Fibroblast of gingiva (primary cell): ENCODE data around the gene SV2A.
"Not testable (repeated sequence)": the region's sequence is repeated elsewhere in the genome, so short reads cannot be mapped to it uniquely, and the experiment has no call there.

Source experiments
- DNase-seq: peaks from one replicate; pipeline ENCODE4 v3.0.0-alpha.2; 2011; ENCODE audit warnings: low read depth

Gene SV2A

DNA sequence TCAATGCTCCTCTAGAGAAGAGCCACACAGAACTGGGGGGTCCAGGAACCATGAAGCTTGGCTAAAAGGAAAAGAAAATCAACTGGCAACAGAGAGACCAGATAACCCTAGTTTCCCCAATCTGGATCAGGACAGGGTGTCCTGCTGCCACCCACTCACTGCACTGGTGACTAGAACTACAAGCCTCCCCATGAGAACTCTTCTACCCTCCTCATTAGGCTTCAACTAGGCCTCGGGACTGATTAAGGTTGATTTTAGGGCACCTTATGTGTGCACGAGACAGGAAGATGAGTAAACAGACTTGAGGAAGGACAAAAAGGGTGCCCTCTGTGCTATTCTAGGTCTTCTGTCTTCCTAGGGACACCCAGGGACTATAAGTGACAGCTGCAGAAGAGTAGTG lies 12.2 kb upstream of the SV2A start:
- DNase-seq, result no peak

DNA sequence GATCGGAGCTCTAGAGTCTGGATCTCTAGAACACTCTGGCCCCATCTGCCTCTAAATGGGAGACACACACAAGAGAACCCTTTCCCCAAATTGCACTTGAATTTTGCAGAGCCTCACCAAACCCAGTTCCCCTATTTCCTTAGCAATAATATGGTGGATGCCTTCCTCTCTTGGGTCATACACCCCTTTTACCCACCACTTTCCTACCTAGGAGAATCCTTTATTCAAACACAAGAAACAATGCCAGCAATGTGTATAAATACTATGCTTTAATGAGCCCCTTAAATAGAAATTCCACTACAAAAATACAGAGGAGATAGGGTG lies 10.7 kb upstream of the SV2A start:
- DNase-seq, result no peak

DNA sequence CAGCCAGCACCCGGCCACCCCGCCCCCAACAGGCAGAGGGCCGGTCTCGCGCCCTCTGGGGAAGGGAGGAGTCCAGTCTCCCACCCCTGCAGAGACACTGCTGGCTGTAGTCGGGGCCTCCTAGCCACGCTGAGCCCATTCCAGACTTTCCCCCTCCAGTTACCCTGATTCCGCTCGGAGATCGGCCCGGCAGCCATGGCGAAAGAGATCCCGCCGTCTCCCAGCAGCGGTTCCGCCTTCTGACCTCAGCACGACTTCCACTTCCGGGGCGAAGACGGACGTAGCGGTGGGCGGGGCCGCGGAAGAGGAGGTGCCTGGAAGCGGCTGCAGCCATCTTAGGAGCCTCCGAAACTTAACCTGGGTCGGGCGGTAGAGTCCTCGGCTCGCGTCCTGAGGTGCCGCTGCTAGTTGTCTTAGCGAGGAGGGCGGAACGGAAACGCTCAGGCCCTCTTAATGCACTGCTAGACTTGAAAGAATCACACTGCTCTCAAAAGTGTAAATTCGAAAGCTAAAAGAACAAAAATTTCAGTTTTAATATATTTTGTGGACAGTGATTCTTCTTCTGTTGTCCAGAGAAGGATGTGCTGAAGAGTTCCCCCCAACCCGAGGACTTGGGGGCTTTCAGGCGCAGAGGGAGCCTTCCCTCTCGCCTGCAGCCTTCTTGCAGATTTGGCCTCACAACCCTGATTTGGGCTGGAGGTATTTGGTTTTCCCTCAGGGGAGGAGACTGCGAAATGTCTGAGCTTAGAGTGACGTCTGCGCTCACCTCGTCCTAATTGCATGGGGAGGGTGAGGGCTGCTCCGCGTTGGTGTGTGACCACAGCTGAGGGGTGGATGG lies 10.1 kb upstream of the SV2A start, which contains the start of gene SF3B4:
Gene SF3B4 (minus strand): TSS at position 241 of the 838 bp plus-strand sequence. CDS start 44 bp downstream, at position 197.
- DNase-seq, result peak; percentile 90

DNA sequence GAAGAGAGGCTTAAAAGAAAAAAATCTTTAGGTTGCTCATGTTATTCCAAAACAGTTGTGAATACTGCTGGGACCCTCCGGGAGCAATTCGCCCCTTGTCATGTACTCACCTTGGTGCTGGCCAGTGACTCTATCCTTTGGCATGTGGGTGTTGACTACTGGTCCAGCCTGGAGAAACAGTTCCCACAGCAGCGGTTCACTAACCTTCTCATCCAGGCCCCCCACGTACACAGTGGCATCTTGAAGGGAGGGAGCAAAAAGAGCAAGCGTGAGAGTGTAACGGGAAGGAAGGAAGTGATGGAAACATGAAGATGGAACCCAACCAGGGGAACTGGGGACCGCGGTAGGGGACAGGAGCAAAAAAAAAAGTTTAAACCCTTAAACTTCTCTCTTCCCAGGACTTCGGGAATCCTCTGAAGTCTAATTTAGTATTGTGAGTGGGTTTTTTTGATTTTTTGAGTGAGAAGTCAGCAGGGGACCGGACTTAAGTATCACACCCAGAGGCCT lies 9.5 kb upstream of the SV2A start:
- no peak for DNase-seq

DNA sequence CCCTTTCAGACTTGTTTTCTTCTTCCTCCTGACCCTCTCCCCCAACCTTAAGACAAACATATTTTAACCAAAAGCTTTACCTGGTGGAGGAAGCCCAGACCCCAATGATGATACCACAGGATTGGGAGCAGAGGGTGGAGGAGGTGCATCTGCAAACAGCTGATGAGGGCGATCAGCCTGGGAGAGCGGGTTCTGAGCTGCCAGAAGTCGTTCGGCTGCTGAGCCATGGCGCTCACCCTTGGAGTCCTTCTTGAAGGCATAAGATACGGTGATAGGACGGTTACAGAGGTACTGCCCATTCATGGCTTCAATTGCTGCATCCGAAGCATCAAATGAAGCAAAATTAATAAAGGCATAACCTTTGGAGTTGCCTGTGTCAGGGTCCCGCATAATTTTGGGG lies 8.7 kb upstream of the SV2A start:
- DNase-seq, result no peak

DNA sequence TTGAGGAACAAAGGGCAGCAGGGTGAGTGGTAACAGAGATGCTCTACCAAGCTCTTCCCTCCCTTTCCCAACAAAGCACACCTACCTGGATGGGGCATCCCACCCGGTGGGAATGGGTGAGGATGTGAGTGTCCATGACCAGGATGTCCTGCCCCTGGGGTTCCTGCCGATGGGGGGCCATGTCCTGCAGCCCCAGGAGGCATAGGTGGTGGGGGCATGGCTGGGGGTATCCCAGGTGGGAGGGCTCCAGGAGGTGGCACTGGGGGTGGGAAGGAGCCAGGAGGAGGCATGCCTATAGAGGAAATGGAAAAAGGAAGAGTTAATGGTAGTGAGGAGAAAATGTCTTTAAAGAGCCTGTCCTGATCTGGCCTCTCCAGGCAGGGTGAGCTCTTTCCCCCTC lies 8.1 kb upstream of the SV2A start:
- no peak for DNase-seq

DNA sequence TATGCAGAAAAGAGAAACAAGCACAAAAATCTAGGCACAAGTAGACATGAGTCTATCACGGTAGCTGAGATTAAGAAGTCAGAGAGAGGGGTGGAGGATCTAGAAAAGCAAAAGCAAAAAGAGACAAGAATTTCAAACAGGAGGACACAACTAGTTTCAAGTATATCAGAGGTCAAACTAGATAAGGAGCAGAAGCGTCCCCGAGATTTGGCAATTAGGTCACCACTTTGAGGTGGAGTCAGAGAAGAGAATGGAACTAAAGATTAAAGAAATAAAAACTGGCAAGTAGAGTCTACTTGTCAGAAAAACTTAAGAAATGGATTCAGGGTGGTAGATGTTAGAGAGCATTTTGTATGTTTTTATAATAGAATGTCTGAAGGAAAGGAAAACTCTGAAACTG lies 7.7 kb upstream of the SV2A start:
- no peak for DNase-seq

DNA sequence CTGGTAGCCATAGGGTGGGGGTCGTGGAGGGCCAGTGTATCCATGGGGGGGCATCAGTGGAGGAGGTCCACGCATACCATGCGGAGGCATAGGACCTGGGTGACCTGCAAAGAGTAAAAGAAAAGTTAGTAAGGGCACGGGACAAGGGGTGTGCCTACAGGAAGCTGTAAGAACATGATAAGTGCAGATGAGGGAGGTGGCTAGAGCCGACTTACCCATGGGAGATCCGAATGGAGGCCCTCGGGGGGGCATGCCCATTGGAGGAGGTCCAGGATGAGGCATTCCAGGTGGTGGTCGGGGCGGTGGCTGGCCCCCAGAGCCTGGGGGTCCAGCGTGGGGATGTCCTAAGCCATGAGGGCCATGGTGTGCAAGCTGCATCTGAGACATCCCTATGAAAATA lies 6.0 kb upstream of the SV2A start:
- DNase-seq, result no peak

DNA sequence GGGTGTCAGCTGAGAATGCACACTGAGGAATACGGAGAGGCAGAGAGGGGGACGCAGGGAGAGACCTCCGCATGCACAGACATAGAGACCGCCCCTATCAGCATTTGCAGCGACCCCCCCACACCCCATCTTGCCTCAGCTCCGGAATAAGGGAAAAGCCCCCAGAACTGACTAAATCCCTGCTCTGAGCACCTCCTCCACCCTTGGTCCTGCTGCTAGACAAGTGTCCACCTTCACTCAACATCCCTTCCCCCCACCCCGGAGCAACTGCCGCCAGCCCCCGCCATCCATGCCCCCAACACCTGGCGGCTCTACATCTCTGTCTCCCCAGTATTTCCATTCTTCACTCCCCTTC lies 769 bp downstream of the SV2A start:
- no peak for DNase-seq

DNA sequence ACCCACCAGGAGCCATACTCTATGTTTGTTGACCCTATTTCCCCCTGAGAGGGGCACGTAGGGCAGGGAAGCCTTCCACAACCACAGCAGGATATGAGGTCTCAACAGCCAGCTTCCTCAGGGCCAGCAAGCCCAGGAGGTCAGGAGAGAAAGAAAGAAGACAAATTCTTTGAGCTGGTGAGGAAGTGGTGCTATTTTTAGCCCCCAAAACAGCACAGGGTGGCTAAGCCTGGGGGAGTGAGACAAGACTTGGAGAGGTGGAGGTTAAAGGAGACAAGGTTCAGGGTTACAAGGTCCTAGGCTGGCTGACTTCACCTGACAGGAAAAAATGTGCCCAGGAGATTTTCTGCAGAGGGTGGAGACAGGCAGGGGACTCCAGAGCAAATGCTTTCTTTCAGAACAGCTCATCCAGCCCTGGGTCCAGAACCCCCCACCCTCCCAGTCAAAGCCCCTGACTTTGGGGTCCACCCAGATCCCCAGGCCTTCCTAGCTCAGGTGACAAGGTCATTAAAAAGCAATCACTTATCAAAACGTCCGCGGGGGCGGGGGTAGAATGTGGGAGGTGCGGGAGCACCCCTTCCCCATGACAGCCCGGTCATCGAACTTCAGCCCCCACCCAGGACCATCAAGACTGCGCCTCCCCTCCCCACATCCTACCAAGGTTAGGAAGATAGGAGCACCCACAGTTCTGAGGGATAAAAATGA lies 1.3 kb downstream of the SV2A start:
- no peak for DNase-seq

DNA sequence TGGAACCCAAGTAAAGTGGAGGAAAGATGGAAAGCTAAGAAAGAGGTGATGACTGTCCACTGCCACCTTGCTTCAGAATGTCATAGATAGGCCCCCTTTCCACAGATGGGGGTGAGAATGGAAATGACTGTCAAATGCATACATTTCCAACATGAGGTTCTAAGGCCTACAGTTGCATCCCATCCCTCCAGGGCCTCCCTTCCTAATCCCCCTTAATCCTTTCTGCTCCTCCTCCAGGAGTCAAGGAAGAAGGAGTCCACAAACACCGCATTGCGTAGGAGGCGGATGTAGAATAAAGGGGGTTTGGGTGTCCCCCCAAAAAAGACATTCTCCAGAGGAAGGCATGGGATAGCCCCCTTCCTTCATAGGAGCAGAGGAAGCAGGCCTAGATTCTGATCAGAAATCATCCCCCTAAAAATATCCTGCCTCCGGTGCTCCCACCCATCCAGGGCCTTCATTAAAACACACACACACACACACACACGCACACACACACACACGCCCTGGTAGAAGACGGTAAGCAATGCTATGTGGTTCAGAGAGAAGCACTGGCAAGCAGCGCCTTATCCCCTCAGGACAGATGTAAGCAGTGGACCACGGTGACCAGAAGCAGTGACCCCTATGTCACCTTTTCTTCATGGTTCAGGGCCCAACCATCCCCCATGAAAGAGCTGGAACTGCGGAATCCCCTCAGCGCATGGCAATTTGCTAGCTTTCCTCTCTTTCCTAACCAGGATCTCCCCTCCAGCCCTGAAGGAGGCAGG lies 2.0 kb downstream of the SV2A start:
- DNase-seq, result no peak

DNA sequence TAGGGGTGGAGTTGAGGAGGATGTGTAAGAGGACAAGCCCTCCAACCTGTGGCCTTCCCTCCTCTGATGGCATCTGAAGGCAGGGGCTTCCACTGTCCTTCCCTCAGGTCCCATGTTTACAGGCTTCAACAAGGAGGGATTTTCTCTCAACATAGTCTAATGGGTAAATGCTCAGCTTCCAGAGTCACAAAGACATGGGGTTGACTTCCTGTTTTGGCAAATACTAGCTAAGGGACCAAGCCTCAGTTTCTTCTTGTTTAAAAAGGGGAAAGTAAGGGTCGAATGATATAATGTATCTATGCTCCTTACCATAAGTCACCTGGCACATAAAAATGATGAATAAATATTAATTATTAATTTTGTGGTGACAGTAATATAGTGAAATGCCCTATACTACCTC lies 3.1 kb downstream of the SV2A start:
- no peak for DNase-seq

DNA sequence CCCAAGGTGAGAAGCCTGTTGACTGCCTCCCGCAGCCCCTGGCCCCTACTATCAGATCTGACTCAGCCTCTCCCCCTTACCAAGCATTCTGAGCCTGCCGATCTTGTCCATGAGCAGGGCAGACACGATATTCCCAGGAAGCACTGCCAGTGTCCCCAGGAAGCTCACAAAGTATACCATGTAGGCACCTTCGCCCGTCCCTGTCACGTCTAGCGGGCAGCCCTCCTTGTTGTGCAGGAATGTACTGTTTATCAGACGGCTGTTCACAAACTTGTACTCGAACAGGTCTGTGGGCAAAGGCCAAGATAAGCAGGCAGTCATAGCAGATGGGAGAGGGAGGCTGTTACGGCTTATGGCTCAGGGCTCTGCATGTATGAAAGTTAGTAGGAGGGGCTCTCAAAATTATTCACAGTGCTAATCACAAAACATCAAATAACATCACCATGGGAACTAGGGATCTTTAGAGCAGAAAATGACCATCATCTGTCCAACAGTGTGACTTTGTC lies 11.0 kb downstream of the SV2A start:
- DNase-seq, result no peak

DNA sequence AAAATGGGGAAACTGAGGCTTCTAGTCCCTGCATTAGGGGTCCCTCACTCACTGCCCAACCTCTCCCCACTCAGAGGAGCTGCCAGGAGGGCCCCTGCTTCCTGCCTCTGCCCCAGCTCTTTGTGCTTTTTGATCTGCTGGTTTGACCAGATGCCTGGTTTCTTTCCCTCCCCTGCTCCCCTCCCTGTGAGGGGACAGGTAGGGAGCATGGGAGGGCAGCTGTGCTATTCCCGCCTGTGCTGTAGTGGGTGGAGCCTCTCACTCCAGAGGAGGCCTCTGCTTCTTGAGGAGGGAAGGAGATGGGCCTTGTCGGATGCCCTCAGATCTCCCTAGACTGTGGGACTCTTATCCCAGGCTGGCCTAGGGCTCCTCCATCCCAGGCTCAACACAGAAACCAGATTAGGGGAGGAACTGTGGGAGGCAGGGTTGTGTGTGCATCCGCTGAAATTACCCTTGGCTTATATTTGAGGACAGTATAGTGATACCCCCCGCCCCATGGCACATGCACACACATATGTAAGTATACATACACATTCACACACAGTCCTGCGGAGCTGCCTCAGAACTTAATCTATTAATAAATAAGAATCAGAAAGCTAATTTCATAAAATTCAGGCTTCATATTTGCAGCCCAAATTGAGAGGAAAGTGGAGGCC lies 13.7 kb downstream of the SV2A start:
- no peak for DNase-seq

DNA sequence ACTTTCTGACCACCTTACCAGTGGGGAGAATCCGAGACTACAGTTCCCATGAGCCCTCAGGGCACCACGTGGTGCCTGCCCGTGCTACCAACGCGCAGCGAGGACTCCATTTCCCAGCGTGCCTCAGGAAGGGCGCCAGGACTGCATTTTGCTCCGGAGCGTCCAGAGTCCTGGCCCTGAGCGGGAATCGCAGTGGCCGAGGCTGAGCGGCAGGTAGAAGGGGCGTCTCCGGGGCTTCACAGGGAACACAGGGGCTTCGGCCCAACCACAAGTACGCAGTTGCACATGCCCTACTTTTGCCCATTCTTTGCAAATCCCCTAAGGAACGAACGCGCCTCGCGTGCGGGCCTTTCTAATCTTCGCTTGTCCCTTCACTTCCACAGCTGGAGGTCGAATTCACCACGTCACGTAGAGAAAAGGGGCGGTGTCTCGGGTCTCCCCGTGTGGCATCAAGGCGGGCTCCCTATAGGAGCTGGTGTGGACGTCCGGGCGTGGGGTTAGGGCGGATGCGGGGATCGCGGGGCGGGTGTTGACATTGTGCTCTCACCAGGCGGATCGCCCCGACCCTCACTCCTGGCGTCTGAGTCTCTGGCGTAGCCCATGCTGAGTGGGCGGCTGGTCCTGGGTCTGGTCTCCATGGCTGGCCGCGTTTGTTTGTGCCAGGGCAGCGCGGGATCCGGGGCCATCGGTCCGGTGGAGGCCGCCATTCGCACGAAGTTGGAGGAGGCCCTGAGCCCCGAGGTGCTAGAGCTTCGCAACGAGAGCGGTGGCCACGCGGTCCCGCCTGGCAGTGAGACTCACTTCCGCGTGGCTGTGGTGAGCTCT lies 18.0 kb downstream of the SV2A start, which contains the start of gene BOLA1:
Gene BOLA1 (plus strand): TSS at position 109 of the 825 bp plus-strand sequence. CDS start 492 bp downstream, at position 601.
- peak; percentile 85 for DNase-seq

DNA sequence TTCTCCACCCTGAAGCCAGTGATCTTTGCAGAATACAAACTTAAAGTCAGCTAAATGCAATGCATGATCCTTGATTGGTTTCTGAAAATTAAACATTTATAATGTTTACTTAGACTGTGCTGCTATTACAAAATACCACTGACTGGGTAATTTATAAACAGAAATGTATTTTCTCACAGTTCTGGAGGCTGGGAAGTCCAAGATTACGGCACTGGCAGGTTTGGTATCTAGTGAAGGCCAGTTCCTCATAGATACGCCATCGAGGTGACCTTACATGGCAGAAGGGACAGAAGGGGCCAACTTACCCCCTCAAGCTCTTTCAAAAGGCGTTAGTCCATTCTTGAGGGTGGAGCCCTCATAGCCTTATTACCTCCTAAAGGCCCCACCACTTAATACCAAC lies 21.1 kb downstream of the SV2A start:
- no peak for DNase-seq

DNA sequence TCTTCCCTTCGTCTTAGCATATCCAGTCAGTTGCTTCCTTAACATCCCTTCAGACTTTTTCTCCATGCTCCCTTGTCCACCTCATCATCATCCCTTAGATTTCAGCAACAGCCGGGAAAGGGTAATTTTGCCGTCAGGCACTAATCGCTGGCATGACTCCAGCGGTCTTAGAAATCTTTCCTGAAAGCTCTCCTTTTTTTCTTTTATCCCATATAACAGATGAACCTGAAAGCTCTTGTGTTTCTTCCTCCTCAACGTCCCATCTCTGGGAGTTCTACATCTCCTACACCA lies 28.7 kb downstream of the SV2A start:
- DNase-seq, result peak; percentile 47

DNA sequence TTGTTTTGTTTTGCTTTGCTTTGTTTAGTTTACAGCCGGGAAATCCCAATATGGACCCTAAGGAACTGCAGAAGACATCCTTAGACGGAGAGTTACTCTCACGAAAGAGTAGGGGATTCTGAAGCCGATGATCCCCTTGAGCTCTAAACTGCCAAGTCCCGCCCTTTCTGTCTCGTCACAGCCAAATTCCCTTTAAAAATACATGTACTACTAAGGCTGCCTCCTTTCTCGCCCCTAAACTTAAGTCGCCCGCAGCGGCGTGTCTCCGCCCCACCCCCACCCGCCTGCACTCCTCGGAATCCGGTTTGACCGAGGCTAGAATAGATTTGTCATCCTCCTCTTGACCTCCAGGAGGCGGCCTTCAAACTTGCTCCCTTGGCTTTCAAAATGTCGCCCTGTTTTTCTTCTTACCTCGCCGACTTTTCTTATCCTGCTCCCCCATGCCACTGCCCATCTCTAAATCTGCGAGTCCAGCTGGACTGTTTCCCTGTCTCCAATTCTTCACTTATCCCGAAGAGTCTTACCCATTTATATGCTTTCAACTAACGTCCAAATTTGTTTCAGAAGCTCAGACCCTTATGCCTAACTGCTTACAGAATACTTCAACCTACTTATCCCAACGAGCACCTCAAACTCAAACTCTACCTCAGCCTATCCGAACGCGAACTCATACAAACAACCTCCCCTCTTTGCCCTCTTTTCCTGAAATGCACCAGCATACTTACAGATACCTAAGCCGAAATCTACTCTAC lies 29.2 kb downstream of the SV2A start:
- peak; percentile 88 for DNase-seq

DNA sequence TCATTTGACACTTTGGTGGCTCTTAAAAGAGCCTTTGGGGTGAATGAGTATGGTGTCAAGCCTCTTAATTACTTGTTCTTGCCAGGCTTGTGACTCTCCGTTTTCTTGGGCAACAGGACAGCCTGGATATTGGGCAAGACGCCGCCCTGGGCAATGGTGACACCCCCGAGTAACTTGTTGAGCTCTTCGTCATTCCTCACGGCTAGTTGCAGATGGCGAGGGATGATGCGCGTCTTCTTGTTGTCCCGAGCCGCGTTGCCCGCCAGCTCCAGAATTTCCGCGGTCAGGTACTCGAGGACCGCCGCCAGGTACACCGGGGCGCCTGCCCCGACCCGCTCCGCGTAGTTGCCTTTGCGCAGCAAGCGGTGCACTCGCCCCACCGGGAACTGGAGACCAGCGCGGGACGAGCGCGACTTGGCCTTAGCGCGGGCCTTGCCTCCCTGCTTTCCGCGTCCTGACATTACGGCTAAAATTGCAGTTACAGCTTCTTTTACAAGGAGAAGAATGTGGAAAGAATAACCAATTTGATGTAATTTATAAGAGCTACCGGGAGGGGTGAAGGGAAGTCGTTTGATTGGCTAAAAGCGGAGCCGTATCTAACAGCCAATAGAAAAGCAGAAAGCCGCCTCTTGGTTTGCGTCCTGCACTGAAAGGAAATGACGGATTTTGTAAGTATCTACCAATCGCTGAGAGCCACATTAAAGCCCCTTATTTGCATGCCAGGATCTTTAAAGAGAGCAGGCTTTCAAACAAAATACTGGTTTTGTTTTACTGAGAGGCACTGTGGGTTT lies 30.0 kb downstream of the SV2A start:
- peak; percentile 99 for DNase-seq

DNA sequence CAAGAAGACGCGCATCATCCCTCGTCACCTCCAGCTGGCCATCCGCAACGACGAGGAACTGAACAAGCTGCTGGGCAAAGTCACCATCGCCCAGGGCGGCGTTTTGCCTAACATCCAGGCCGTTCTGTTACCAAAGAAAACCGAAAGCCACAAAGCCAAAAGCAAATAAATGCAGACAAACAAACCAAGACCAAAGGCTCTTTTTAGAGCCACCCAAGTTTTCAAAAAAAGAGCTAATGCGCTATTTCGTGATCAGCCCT lies 30.5 kb downstream of the SV2A start:
- not testable (repeated sequence) for DNase-seq
